Germinal center (tissue), 1 donor: ENCODE measurements around the gene TULP4.
A peak's percentile ranks its signal among the peaks of the same experiment; 100 is the strongest.
"Not testable (repeated sequence)": the region's sequence is repeated elsewhere in the genome, so short reads cannot be mapped to it uniquely, and the experiment has no call there.

Source experiments
- DNase-seq: peaks from one replicate; pipeline ENCODE4 v3.0.0; 2012; ENCODE audit warnings: mixed read lengths, low spot score

The TULP4 gene

GRCh38 chr6:158502263-158502950 is 190.1 kb downstream of the TULP4 start:
- DNase-seq, result no peak

- no peak for DNase-seq
These were observed 191.0 kb downstream of the TULP4 start for GRCh38 chr6:158503222-158503621.

- no peak for DNase-seq
These were observed 191.6 kb downstream of the TULP4 start for GRCh38 chr6:158503846-158504245.

- no peak for DNase-seq
These were observed 192.9 kb downstream of the TULP4 start for GRCh38 chr6:158505194-158505593.

GRCh38 chr6:158506601-158507000 is 194.3 kb downstream of the TULP4 start:
- no peak for DNase-seq

GRCh38 chr6:158507174-158507573 is 194.9 kb downstream of the TULP4 start:
- no peak for DNase-seq

- DNase-seq, result no peak
These were observed 196.2 kb downstream of the TULP4 start for GRCh38 chr6:158508450-158508849.

GRCh38 chr6:158509465-158509864 is 197.2 kb downstream of the TULP4 start:
- DNase-seq, result no peak

- DNase-seq, result no peak
These were observed 200.5 kb downstream of the TULP4 start for GRCh38 chr6:158512809-158513208.

GRCh38 chr6:158514176-158514575 is 201.9 kb downstream of the TULP4 start:
- DNase-seq, result no peak

- DNase-seq, result no peak
These were observed 202.7 kb downstream of the TULP4 start for GRCh38 chr6:158514991-158515390.

GRCh38 chr6:158516098-158516497 is 203.8 kb downstream of the TULP4 start:
- no peak for DNase-seq

GRCh38 chr6:158517038-158517437 is 204.8 kb downstream of the TULP4 start:
- no peak for DNase-seq

GRCh38 chr6:158517581-158517980 is 205.3 kb downstream of the TULP4 start:
- DNase-seq, result no peak

- DNase-seq, result peak; percentile 72
These were observed 206.2 kb downstream of the TULP4 start for GRCh38 chr6:158518191-158519127.

- no peak for DNase-seq
These were observed 207.0 kb downstream of the TULP4 start for GRCh38 chr6:158519300-158519699.

GRCh38 chr6:158519761-158520160 is 207.5 kb downstream of the TULP4 start:
- DNase-seq, result no peak

- not testable (repeated sequence) for DNase-seq
These were observed 208.7 kb downstream of the TULP4 start for GRCh38 chr6:158520975-158521374.

- no peak for DNase-seq
These were observed 209.5 kb downstream of the TULP4 start for GRCh38 chr6:158521759-158522158.

- no peak for DNase-seq
These were observed 210.4 kb downstream of the TULP4 start for GRCh38 chr6:158522616-158523015.

- no peak for DNase-seq
These were observed 212.0 kb downstream of the TULP4 start for GRCh38 chr6:158524311-158524710.

- not testable (repeated sequence) for DNase-seq
These were observed 215.6 kb downstream of the TULP4 start for GRCh38 chr6:158527858-158528257.

GRCh38 chr6:158528826-158529225 is 216.6 kb downstream of the TULP4 start:
- no peak for DNase-seq
